ENCODE data around the gene FKBP2. TPM values are rescaled to one million over a fixed set of nuclear protein-coding genes. Genes with fewer than 3 reads are reported as not detected.

Gene FKBP2
- total and polyA plus RNA-seq, 5 donors from 2014 or later, result 21.1 to 47.8 (median 42.6) TPM

DNA sequence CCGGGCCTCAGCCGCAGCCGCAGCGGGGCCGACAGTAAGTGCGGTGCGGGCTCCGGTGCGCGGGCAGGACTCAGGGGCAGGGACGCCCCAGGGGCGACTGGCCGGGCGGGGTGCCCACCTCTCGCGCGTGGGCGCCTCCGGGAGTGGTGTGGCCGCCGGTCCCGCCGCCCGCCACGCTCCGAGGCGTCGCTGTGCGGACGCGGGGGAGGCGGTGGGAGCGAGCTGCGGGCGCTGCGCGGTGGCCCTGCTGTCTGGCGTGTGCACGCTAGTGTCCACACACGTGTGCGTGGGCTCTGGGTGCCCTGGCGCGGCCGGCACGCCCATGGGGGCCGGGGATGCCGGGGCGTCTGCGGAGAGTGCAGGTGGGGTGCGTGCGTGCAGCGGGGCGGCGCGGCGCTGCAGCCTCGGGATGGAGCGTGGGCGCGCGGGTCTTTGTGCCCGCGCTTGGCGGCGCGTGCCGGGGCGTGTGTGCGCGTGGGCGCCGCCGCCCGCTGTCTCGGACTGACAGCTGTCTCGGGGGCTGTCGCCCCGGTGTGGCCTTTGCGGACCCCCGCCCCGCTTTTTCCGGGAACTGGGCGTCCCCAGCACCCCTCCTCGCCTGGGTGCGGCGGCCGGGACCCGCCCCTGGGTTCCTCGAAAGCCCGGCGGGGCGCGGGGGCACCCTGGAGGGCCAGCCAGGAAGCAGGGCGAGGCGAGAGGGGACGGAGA, 51.0 kb downstream of the FKBP2 start:
- Mint-ChIP-seq H3K27ac (no peak overlapping the region), H3K4me1 (peaks cover 0 to 7% (median 4%) of the 10 kb centered on the region in 4 donors), H3K4me3 (no peak overlapping the region), H3K9me3 (no peaks in the 10 kb centered on the region), H3K27me3 (peaks cover 57% of the 10 kb centered on the region), H3K36me3 (no peaks in the 10 kb centered on the region)
- H3K27ac ChIP-seq (ENCODE audit: insufficient read depth, low read length, poor library complexity, severe bottlenecking), result no peak overlapping the region
- H3K9me3 ChIP-seq (ENCODE audit: control insufficient read depth in 2 of 2, low read length in 2 of 2), result no peaks in the 10 kb centered on the region
- peaks cover 16% of the 10 kb centered on the region for H3K4me1 ChIP-seq (ENCODE audit: control insufficient read depth, insufficient read depth, low read length, poor library complexity, severe bottlenecking)
- H3K36me3 ChIP-seq (ENCODE audit: control insufficient read depth, insufficient read depth, low read length), result no peaks in the 10 kb centered on the region
- DNase-seq, result peak in 2 of 3 donors; percentile 14 to 28
- ATAC-seq (ENCODE audit: low read depth in 2 of 2), result peak; percentile 25 to 37
- peaks cover 21% of the 10 kb centered on the region for H3K27me3 ChIP-seq (ENCODE audit: control insufficient read depth, insufficient read depth, low read length)
- no peak overlapping the region for H3K4me3 ChIP-seq (ENCODE audit: low read depth, low read length)

DNA sequence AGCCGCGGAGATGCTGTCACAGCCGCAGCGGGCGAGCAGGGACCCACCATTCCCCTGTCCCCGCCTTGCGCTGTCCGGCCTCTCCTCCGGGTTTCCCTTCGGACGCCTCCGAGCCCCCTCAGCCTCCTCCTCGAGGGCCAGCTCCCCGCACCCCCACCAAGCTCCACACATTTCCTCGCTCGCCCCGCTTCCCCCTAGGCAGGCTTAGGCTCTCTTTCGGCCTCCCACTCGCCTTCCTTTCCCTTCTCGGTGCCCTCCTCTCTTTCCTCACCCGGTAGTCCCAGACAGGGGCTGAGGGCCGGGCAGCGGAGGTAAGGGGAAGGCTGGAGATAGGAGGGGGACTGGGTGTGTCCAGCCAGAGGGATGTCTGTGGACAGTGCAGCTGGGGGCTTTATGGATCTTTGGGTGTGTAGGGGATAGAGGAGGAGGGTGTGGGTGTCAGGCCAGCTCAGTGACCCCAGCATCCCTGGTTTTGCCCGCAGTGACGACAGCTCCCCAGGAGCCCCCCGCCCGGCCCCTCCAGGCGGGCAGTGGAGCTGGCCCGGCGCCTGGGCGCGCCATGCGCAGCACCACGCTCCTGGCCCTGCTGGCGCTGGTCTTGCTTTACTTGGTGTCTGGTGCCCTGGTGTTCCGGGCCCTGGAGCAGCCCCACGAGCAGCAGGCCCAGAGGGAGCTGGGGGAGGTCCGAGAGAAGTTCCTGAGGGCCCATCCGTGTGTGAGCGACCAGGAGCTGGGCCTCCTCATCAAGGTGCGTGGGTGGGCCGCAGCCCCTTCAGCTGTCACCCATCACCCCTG, 51.8 kb downstream of the FKBP2 start:
- peaks cover 0 to 10% (median 6%) of the 10 kb centered on the region in 4 donors for H3K4me1 Mint-ChIP-seq
- H3K9me3 ChIP-seq (ENCODE audit: control insufficient read depth in 2 of 2, low read length in 2 of 2), result no peaks in the 10 kb centered on the region
- DNase-seq (no peak), ATAC-seq (ENCODE audit: low read depth in 2 of 2) (no peak)
- peak overlapping the region in 3 of 4 donors; percentile 19 to 56 (median 44) for H3K4me3 Mint-ChIP-seq
- no peak overlapping the region for H3K4me3 ChIP-seq (ENCODE audit: low read depth, low read length)
- no peak overlapping the region for H3K27ac Mint-ChIP-seq
- H3K9me3 Mint-ChIP-seq, result no peaks in the 10 kb centered on the region
- no peak overlapping the region for H3K27ac ChIP-seq (ENCODE audit: insufficient read depth, low read length, poor library complexity, severe bottlenecking)
- peaks cover 16% of the 10 kb centered on the region for H3K4me1 ChIP-seq (ENCODE audit: control insufficient read depth, insufficient read depth, low read length, poor library complexity, severe bottlenecking)
- no peaks in the 10 kb centered on the region for H3K36me3 Mint-ChIP-seq
- H3K27me3 ChIP-seq (ENCODE audit: control insufficient read depth, insufficient read depth, low read length), result peaks cover 22% of the 10 kb centered on the region
- H3K27me3 Mint-ChIP-seq, result peaks cover 65% of the 10 kb centered on the region
- H3K36me3 ChIP-seq (ENCODE audit: control insufficient read depth, insufficient read depth, low read length), result no peaks in the 10 kb centered on the region

Other genes with a start within 250 kb of the FKBP2 start
- gene FLRT1, start 205.2 kb upstream of the FKBP2 start, total RNA-seq, result not detected
- gene FLRT1, start 205.2 kb upstream of the FKBP2 start, polyA plus RNA-seq, result under 1 TPM in 1 of 4 donors, not detected in 3; 0.21 TPM
- 5.6 TPM for gene MACROD1, start 75.0 kb upstream of the FKBP2 start, total RNA-seq
- gene MACROD1, start 75.0 kb upstream of the FKBP2 start, polyA plus RNA-seq, result 10 to 100 TPM in 1 of 4 donors, 1 to 10 TPM in 3; 5.3 to 12.7 (median 7.0) TPM
- gene STIP1, start 54.9 kb upstream of the FKBP2 start, total RNA-seq, result 57.8 TPM
- gene STIP1, start 54.9 kb upstream of the FKBP2 start, polyA plus RNA-seq, result 10 to 100 TPM; 62.8 to 72.3 (median 64.8) TPM
- gene FERMT3, start 34.4 kb upstream of the FKBP2 start, total RNA-seq, result 156 TPM
- gene FERMT3, start 34.4 kb upstream of the FKBP2 start, polyA plus RNA-seq, result 100 to 1,000 TPM; 151 to 183 (median 175) TPM
- gene TRPT1, start 14.9 kb upstream of the FKBP2 start, total RNA-seq, result 14.6 TPM
- 10 to 100 TPM; 33.2 to 37.0 (median 35.3) TPM for gene TRPT1, start 14.9 kb upstream of the FKBP2 start, polyA plus RNA-seq
- 43.1 TPM for gene NUDT22, start 14.8 kb upstream of the FKBP2 start, total RNA-seq
- 10 to 100 TPM; 35.8 to 46.9 (median 40.7) TPM for gene NUDT22, start 14.8 kb upstream of the FKBP2 start, polyA plus RNA-seq
- gene DNAJC4, start 10.5 kb upstream of the FKBP2 start, total RNA-seq, result 41.9 TPM
- gene DNAJC4, start 10.5 kb upstream of the FKBP2 start, polyA plus RNA-seq, result 10 to 100 TPM; 18.1 to 22.8 (median 20.4) TPM
- gene VEGFB, start 6.5 kb upstream of the FKBP2 start, total RNA-seq, result 19.6 TPM
- 1 to 10 TPM; 6.5 to 8.6 (median 8.0) TPM for gene VEGFB, start 6.5 kb upstream of the FKBP2 start, polyA plus RNA-seq
- gene PPP1R14B, start 5.8 kb downstream of the FKBP2 start, total RNA-seq, result 22.4 TPM
- 10 to 100 TPM; 23.0 to 37.6 (median 29.4) TPM for gene PPP1R14B, start 5.8 kb downstream of the FKBP2 start, polyA plus RNA-seq
- 3.6 TPM for gene PLCB3, start 10.4 kb downstream of the FKBP2 start, total RNA-seq
- under 1 TPM; 0.10 to 0.40 (median 0.25) TPM for gene PLCB3, start 10.4 kb downstream of the FKBP2 start, polyA plus RNA-seq
- 25.7 TPM for gene BAD, start 43.6 kb downstream of the FKBP2 start, total RNA-seq
- 10 to 100 TPM; 39.9 to 50.4 (median 46.3) TPM for gene BAD, start 43.6 kb downstream of the FKBP2 start, polyA plus RNA-seq
- gene GPR137, start 44.8 kb downstream of the FKBP2 start, total RNA-seq, result 26.0 TPM
- 1 to 10 TPM; 4.1 to 8.1 (median 5.8) TPM for gene GPR137, start 44.8 kb downstream of the FKBP2 start, polyA plus RNA-seq
- gene KCNK4, start 50.2 kb downstream of the FKBP2 start, total RNA-seq, result not detected
- gene KCNK4, start 50.2 kb downstream of the FKBP2 start, polyA plus RNA-seq, result not detected
- gene CATSPERZ, start 59.3 kb downstream of the FKBP2 start, total RNA-seq, result not detected
- gene CATSPERZ, start 59.3 kb downstream of the FKBP2 start, polyA plus RNA-seq, result not detected
- gene ESRRA, start 64.4 kb downstream of the FKBP2 start, total RNA-seq, result 28.6 TPM
- gene ESRRA, start 64.4 kb downstream of the FKBP2 start, polyA plus RNA-seq, result 1 to 10 TPM; 6.0 to 7.4 (median 6.4) TPM
- 95.6 TPM for gene TRMT112, start 76.5 kb downstream of the FKBP2 start, total RNA-seq
- 100 to 1,000 TPM; 418 to 512 (median 480) TPM for gene TRMT112, start 76.5 kb downstream of the FKBP2 start, polyA plus RNA-seq
- gene PRDX5, start 77.0 kb downstream of the FKBP2 start, total RNA-seq, result 40.1 TPM
- 100 to 1,000 TPM; 170 to 217 (median 187) TPM for gene PRDX5, start 77.0 kb downstream of the FKBP2 start, polyA plus RNA-seq
- gene CCDC88B, start 99.1 kb downstream of the FKBP2 start, total RNA-seq, result 144 TPM
- gene CCDC88B, start 99.1 kb downstream of the FKBP2 start, polyA plus RNA-seq, result 10 to 100 TPM in 2 of 4 donors, 1 to 10 TPM in 2; 7.4 to 11.7 (median 9.7) TPM
- gene RPS6KA4, start 118.1 kb downstream of the FKBP2 start, total RNA-seq, result 32.7 TPM
- gene RPS6KA4, start 118.1 kb downstream of the FKBP2 start, polyA plus RNA-seq, result 10 to 100 TPM in 2 of 4 donors, 1 to 10 TPM in 2; 6.3 to 14.6 (median 11.1) TPM